Skin epidermis (tissue), 12 donors: Measurements from ENCODE around the gene IGFBP1.

Experiments used
- H3K27ac ChIP-seq, 21 experiments: fragments of 200-600 bp; sonication (generic) in 11 of 21; one replicate each; pipeline ENCODE4 v1.5.0; 2020; ENCODE audit warnings: mild to moderate bottlenecking in 3 of 21, inconsistent platforms in 2 of 21, moderate library complexity in 2 of 21
- H3K4me3 ChIP-seq, 7 experiments: fragments of 200-600 bp; sonication (generic) in 2 of 7; one replicate each; pipeline ENCODE4 v1.5.0; 2020; ENCODE audit warnings: inconsistent platforms in 2 of 7, mild to moderate bottlenecking in 2 of 7, moderate library complexity in 1 of 7

Gene IGFBP1

DNA sequence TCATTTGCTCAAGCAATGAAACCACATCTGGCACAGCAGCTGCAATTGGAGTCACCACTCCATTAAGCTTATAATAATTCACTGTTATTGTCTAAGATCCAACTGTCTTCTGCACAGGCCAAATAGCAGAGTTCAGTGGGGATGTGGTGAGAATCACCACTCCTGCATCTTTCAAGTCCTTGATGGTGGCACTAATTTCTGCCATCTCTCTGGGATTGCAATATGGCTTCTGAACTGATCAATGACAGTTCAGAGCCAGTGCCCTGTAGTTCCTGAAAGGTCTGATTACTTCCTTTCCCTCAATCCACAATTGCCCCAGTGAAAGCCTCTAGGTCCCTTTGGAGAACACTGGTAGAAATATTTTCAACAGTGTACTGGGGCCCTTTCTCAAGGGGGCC is 6.4 kb downstream of the IGFBP1 start:
- no peak overlapping the region for H3K27ac ChIP-seq
- no peak overlapping the region for H3K4me3 ChIP-seq

DNA sequence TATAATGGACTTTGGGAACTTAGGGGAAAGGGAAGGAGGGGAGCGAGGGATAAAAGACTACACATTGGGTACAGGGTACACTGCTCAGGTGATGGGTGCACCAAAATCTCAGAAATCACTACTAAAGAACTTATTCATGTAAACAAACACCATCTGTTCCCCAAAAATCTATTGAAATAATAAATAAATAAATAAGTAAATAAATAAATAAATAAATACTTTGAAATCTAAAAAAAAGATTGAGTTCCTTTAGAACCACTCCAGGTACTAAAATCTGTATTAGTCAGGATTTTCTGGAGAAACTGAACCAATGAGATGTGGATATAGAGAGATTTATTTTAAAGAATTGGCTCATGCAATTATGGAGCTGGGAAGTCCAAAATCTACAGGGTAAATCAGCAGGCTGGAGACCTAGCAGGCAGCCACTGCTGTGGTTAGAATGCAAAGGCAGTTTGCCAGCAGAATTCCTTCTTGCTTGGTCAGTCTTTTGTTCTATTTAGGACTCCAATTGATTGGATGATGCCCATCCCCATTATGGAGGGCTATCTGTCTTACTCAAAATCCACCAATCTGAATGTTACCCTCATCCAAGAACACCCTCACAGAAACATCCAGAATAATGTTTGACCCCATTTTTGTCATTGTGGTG is 8.9 kb downstream of the IGFBP1 start:
- H3K27ac ChIP-seq, result no peak overlapping the region
- no peak overlapping the region for H3K4me3 ChIP-seq

DNA sequence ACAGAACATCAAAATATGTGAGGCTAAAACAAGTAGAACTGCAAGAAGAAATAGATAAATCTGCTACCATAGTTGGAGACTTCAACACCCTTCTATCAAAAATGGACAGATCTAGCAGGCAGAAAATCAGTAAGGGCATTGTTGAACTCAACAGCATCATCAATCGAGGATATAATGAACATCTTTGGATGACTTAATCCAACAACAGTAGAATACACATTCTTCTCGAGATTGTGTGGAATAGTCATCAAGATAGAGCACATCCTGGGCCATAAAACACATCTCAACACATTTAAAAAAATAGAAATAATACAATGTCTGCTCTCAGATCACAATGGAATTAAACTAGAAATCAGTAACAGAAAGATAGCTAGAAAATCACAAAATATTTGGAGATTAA is 9.9 kb downstream of the IGFBP1 start:
- no peak overlapping the region for H3K4me3 ChIP-seq
- no peak overlapping the region for H3K27ac ChIP-seq

DNA sequence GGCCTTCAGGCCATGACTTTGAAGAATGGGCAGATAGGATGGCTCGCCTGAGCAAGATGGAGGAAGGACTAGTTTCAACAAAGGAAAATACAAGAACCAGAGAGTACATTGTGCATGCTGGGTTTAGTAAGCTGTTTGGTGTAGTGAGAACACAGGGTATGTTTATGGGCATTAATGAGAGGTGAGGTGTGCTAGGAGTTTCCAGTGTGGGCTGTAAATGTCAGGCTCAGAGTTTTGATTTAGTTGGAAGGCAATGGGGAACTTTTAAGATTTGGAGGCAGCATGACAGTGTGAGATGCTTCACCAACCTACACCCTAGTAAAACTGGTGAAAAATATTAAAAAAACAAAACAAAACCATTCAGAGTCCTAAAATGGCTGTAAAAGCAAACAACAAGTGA is 13.3 kb downstream of the IGFBP1 start:
- H3K4me3 ChIP-seq, result no peak overlapping the region
- H3K27ac ChIP-seq, result no peak overlapping the region

DNA sequence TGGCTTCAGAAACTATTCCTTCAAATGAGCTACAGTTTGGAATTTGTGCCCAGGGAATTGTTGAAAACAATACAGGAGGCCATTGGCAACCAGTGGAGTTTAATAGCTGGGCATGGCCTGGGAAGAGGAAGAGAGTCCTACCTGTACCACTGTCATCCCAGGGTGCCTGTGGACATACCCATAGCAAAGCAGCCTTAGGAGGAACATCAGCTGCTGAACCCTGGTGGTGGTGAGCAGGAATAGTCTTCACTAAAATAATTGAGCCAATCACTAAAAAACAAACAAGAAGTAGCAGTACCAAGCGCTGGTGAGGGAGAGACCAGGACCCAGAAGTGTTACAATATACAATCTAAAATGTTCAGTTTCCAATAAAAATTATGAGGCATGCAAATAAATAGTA is 14.5 kb downstream of the IGFBP1 start:
- Histone ChIP-seq H3K27ac (no peak overlapping the region), H3K4me3 (no peak overlapping the region)

DNA sequence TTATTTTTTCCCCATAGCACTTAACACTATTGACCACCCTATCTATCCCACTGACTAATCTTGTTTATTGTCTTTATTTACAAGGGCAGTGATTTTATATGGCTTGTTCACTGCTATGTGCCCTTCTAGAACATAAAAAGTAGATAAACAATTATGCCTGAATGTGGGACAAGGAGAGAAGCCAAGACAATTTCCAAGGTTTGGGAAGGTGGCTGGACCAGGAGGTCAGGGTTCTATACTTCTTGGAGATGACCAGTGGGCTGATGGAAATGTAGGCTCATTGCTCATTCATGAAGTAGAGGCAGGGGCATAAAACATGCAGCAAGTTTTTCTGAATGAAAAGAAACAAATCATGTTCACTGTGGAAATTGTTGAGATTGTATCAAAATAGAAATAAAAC is 21.3 kb downstream of the IGFBP1 start:
- no peak overlapping the region for H3K4me3 ChIP-seq
- H3K27ac ChIP-seq, result no peak overlapping the region

DNA sequence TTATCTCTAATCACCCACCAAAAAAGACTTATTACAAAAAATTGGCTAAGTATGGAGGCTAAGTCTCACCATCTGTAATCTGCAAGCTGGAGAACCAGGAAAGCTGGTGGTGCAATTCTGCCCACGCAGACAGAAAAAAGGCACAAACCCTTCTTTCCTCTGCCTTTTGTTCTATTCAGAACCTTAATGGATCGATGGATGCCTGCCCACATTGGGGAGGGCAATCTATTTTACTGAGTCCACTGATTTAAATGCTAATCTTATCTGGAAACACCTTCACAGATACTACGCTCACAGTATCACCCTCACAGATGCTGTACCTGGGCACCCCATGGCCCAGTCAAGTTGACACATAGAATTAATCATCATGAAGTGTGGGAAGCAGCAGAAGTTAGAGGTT is 22.6 kb downstream of the IGFBP1 start:
- H3K4me3 ChIP-seq, result no peak overlapping the region

DNA sequence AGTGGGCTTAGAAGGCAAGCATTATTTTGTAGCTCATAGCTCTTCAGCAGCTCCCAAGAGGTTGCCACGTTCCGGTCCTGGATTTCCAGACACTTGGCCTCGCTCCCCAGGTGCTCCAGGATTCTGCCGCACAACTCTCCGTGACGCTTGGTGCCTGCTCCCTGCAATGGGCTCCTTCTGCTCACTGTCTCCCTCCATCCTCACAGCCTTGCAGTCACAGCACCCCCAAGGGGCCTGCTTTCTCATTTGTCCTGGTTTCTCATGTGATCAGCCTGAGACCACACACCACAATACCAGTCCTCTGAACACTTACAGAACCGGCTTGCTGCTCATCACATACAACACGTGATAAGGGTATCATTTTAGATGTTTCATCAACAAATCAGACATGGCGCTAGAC is 23.0 kb downstream of the IGFBP1 start:
- Histone ChIP-seq H3K27ac (no peak overlapping the region), H3K4me3 (no peak overlapping the region)

More for the DNA sequence above, 22.6 kb downstream of the IGFBP1 start:
- H3K27ac ChIP-seq, result no peak overlapping the region

DNA sequence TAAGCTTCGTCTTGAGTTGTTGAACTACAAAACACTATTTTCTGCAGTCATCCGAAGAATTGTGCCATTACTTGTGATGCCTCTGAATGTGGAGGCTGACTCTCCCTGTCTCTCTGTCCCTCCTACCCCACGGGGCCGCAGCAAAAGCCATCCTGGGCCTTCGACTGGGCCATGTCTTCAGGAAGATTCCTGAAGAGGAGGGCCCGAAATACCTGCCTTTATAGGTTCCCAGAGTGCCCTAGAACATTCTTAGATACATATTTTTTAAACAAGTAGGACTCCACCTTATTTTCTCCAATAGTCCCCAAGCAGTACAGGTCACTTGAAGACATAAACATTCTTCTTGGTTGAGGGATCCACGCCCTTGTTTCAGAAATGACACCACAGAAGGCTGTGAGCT is 24.7 kb downstream of the IGFBP1 start:
- no peak overlapping the region for H3K27ac ChIP-seq
- no peak overlapping the region for H3K4me3 ChIP-seq

DNA sequence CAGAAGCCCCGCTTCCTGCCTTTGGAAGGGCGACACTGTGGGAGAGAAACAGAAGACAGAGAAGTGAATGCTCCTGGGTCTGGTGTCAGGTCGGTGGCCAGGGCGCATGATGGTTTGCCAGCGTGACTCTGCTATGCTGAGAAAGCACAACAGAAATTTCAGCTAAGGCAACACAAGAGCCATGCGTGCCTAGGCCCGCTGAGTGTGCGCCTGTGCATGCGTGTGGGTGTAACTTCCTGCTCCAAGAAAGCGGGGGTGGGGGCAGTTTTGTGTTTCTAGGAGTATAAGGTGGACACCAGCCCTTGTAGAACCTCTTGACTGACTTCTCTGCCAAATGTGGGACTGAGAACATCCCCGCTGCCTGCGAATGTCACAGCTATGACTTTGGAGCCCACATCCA is 26.6 kb downstream of the IGFBP1 start:
- H3K27ac ChIP-seq, result no peak overlapping the region
- H3K4me3 ChIP-seq, result no peak overlapping the region

DNA sequence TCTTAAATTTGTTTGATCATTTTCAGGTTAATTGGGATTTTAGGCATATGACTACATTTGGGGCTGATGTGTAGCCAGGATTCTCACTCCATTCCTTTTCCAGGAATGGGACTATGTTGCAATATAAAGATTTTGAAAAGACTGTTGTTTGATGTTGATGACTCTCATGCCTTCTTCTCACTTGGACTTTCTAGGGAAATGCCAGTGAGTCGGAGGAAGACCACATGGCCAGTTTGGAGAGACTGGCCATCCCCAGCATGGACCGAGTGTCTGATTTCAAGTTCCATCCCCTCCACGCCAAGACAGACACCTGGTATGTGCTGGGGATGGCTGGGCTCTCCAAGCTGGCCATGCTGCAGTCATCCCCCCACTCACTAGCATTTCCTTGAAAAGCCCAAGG is 27.3 kb downstream of the IGFBP1 start:
- Histone ChIP-seq H3K27ac (no peak overlapping the region), H3K4me3 (no peak overlapping the region)

DNA sequence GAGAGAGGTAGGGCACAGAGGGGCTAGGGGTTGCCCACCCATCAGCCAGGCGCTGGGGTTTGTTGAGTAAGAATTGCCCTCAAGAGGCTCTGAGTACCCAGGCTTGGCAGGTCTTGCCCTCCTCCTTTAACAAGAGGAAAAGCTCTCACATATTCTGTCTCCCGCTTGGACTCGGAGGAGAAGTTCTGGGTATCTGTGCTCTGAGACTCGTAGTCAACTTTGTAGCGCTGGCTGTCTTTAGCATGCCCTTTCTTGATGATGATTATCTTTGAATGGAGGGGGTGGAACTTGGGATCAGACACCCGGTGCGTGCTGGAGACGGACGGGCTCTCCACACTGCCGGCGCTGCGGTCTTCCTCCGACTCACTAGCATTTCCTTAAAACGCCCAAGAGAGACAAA is 28.8 kb downstream of the IGFBP1 start:
- no peak overlapping the region for H3K27ac ChIP-seq
- H3K4me3 ChIP-seq, result no peak overlapping the region

DNA sequence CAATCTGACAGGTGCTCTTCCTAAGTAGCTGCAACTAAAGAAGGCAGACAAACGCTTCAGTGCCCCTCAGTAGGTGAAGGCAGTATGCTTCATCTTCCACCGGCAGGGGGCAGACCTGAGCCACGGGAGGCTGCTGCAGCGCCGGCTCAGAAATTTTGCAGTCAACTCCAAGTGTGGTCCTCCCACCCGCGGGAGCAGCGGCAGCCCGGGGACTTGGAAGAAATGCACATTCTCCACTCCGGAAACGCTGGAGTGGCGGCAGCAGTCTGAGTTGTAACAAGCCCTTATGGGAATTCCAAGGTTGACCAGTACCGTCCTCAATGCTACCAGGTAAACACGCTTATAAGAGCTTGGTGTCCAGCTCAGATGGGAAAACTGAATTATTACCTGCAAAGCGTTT is 29.4 kb downstream of the IGFBP1 start:
- H3K4me3 ChIP-seq, result no peak overlapping the region

DNA sequence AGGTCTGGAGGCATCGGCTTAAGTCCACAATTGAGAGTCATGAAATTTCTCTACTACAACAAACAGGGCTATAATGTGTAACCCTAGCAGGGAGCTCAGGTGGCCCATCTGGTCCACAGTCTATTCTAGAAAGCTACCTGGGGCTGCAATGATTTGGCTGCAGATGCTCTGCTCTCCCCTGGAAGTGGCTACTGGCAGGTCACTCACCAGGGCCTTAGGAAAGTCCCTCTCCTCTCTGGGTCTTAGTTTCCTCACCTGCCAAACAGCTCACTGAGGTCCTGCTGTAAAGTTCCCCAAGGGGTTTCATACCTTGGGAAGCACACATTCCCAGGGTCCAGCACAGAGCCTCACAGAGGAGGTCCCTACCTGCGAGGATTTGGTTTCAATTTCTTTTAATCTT is 30.3 kb downstream of the IGFBP1 start:
- Histone ChIP-seq H3K4me3 (peak overlapping the region in 1 of 7 experiments; percentile 9), H3K27ac (no peak overlapping the region)

More for the DNA sequence above, 29.4 kb downstream of the IGFBP1 start:
- no peak overlapping the region for H3K27ac ChIP-seq

DNA sequence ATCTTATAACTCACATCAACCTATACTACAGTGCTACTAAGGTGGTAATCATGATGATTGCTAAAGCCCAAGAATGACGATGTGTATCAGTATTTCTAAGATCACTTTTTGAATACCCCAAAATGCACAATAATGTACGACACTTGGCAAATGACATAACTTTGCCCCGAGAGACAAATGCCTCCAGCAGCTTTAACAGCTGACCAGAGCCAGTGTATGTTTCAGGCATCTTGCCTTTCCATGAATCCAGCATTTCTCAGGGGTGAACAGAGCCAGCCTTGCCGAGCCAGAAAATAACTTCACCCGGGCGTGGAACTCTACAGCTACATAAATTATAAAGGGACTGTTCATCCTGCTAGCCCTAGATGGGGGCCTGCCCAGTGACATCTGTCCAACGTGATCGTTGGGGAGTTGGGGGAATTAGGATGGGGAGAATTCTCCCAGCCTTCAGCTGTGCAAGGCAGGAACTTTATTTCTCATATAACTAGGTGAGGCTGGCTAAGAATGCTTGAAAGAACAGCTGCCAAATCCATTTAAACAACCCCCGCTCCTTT is 31.0 kb downstream of the IGFBP1 start:
- Histone ChIP-seq H3K4me3 (peak overlapping the region in 3 of 7 experiments; percentile 11 to 51 (median 46)), H3K27ac (no peak overlapping the region)

DNA sequence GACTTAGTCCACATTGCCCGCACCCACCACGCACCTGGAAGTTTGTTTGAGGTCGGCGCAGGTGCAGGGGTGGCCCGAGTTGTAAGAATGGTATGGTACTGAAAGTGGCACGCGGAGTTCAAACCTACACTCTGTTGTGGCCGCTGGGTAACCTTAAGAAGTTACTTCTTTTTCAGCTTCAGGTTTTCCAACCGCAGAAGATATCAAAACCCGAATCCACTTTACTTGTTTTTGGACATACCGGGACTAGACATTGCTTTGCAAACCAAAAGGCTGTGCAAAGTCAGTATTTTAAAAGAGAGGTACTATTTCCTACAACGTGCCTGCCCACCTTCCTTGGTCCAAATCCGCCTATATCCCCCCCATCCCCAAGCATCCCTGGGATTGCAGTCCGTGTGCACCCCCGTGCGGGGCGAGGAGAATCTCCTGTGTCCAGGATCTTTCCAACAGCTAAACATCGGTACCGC is 31.7 kb downstream of the IGFBP1 start:
- peak overlapping the region in 4 of 21 experiments; percentile 0 to 28 (median 13) for H3K27ac ChIP-seq
- peak overlapping the region in 6 of 7 experiments; percentile 19 to 51 (median 36) for H3K4me3 ChIP-seq

DNA sequence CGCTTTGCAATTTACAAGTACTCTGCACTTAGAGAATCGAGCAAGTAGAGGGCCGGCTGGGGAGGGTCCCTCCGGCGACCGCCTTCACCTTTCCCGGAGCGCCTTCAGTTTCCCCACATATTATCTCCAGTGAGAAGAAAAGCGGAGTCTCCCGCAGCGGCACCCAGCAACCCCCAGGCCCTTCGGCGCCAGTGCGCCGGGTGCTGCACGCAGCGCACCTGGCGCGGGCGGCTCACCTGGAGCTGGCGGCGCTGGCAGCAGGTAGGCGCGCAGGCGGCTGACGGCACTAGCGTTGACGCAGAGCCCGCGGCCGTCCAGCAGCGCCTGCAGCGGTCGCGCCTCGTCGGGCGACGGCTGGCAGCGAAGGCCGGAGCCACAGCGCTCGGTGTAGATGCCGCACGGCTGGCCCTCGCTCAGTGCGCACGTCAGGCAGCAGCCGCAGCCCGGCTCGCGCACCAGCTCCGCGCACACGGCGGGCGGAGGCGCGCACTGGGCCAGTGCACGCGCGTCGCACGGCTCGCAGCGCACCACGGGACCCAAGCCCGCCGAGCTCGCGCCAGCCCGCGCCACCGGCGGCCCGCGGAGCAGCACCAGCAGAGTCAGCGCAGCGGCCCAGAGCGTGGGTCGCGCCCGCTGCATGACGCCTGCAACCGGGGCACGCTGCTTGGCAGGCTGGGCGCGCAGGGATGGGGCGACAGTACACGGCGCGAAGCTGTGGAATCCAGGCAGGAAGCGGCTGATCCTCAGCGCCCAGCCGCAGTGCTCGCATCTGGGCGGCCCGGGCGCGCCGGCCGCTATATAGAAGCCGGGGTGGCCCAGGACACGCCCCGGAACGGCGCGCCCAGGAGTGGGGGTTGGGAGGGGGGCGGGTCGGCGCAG is 32.5 kb downstream of the IGFBP1 start, which contains the start of gene IGFBP3:
TSS of gene IGFBP3 (minus strand) at position 771 of the 879 bp plus-strand sequence. CDS start at position 639, 132 bp downstream.
- peak within 1 kb of the TSS; percentile 19 to 51 (median 35) for H3K4me3 ChIP-seq
- H3K27ac ChIP-seq, result peak within 1 kb of the TSS in 7 of 21 experiments; percentile 2 to 56 (median 28)

DNA sequence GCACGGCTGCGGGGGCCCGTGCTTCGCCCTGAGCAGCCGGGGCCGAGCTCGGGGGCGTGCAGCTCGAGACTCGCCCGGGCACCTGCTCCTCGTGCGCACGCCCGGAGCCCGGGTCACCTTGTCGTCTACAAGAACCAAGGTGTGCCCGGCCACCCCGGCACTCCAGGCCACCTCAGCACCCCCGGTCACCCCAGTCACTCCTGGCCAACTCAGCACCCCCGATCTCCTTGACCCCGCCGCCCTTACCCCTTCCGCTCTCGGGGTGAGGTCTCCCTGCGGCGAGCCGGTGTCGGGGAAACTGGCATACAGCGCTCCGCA is 33.1 kb downstream of the IGFBP1 start:
- Histone ChIP-seq H3K4me3 (peak overlapping the region; percentile 19 to 51 (median 35)), H3K27ac (peak overlapping the region in 4 of 21 experiments; percentile 13 to 56 (median 32))

DNA sequence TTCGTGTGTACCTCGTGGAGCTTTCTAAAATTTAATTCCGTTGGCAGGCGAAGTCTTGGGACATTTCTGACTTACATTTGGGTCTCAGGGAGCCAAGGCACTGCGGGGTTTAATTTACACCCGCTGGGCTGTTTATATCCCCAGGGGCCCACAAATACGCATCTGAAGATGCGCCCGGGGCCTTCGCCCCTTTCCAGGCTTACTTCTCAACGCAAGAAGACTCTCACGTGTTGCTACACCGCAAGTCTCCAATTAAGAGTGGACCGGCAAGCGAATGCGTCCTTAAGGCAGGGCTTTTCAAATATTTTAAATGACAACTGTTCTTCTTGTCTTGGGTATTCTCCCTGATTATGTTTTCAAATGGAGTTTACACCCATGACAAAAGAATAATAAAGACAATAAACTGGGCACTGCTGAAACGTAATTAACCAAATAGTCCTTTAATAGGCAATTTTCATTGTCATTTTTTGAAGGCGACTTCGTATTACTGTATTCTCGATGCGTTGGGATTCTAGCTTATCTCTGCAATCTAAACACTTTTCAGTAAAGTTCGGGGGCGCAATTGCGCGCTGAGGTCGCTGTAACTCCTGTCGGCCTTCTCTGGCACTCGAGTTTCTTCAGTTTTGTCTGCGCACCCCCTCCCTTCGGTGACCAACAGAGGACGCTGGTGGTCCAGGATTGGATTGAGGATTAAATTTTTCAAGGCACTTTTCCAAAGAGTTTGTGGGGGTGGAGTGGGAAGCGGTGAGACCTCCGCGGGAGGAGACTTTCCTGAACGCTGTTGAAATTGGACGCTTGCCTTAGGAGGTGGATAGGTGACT is 33.6 kb downstream of the IGFBP1 start:
- Histone ChIP-seq H3K4me3 (peak overlapping the region in 3 of 7 experiments; percentile 34 to 51 (median 46)), H3K27ac (peak overlapping the region in 6 of 21 experiments; percentile 2 to 56 (median 20))

DNA sequence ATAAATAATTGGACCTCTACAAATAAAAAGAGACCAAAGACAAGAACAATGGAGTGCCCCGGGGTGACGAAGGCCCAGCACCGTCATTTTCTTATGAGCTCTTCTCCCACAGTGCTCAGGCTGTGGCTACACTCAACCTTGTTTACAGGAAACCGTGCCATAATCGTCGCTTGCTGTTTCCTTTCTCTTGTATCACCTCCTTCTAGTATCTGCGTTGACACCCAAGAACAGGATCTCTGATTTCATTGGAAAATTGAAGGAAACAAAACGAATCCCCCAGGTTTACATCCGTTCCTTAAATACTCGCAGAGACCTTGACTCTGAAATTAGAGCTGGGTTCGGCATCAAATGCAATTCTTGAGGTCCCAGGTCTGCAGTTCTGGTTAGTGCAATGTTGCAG is 34.5 kb downstream of the IGFBP1 start:
- H3K4me3 ChIP-seq, result peak overlapping the region in 1 of 7 experiments; percentile 51
- H3K27ac ChIP-seq, result peak overlapping the region in 2 of 21 experiments; percentile 5 to 49
